H9 (cell line): Measurements from ENCODE around the gene ERAL1. TPM values are rescaled to one million over a fixed set of nuclear protein-coding genes. Genes with fewer than 3 reads are reported as not detected.
"Not testable (repeated sequence)": the region's sequence is repeated elsewhere in the genome, so short reads cannot be mapped to it uniquely, and the experiment has no call there.

ENCODE experiments used
- DNase-seq: peaks from one replicate; pipeline ENCODE4 v3.0.0-alpha.2; 2017
- H2AFZ ChIP-seq: one replicate; pipeline ENCODE4 v1.6.1; 2013; ENCODE audit warnings: mild to moderate bottlenecking, low read length, control low read depth, moderate library complexity
- H2AK5ac ChIP-seq: 2 replicates; pipeline ENCODE4 v1.6.1; 2013; ENCODE audit warnings: low read length, control low read depth, mixed read lengths; ENCODE audit not compliant: insufficient read length
- H2BK120ac ChIP-seq: one replicate; pipeline ENCODE4 v1.6.1; 2013; ENCODE audit warnings: low read depth, mild to moderate bottlenecking, low read length, control low read depth, inconsistent platforms; ENCODE audit not compliant: poor library complexity, severe bottlenecking
- H2BK12ac ChIP-seq: 2 replicates; pipeline ENCODE4 v1.6.1; 2013; ENCODE audit warnings: low read length, control low read depth, mixed read lengths, low read depth; ENCODE audit not compliant: insufficient read length
- H2BK15ac ChIP-seq: 2 replicates; pipeline ENCODE4 v1.6.1; 2013; ENCODE audit warnings: low read depth, low read length, control low read depth
- H2BK20ac ChIP-seq: one replicate; pipeline ENCODE4 v1.6.1; 2013; ENCODE audit warnings: low read depth, mild to moderate bottlenecking, low read length, control low read depth, inconsistent platforms; ENCODE audit not compliant: poor library complexity, severe bottlenecking
- H2BK5ac ChIP-seq: 2 replicates; pipeline ENCODE4 v1.6.1; 2013; ENCODE audit warnings: low read length, control low read depth, mixed read lengths; ENCODE audit not compliant: insufficient read length
- H3K14ac ChIP-seq: 2 replicates; pipeline ENCODE4 v1.6.1; 2013; ENCODE audit warnings: low read length, control low read depth; ENCODE audit not compliant: insufficient read depth
- H3K18ac ChIP-seq: 2 replicates; pipeline ENCODE4 v1.6.1; 2013; ENCODE audit warnings: low read depth, mild to moderate bottlenecking, mixed read lengths, low read length, control low read depth; ENCODE audit not compliant: insufficient read length
- H3K23ac ChIP-seq: 2 replicates; pipeline ENCODE4 v1.6.1; 2013; ENCODE audit warnings: low read length, control low read depth, mixed read lengths, low read depth; ENCODE audit not compliant: insufficient read length
- H3K23me2 ChIP-seq: 2 replicates; pipeline ENCODE4 v1.6.1; 2013; ENCODE audit warnings: low read depth, mild to moderate bottlenecking, mixed read lengths, low read length, control low read depth; ENCODE audit not compliant: insufficient read length, poor library complexity, severe bottlenecking
- H3K27ac ChIP-seq: 2 replicates; pipeline ENCODE4 v1.5.1; 2013; ENCODE audit warnings: low read length, control low read depth, mixed read lengths, low read depth; ENCODE audit not compliant: insufficient read length
- H3K27me3 ChIP-seq: 2 replicates; pipeline ENCODE4 v1.6.1; 2013; ENCODE audit warnings: low read length, control low read depth, inconsistent platforms; ENCODE audit not compliant: insufficient read depth
- H3K4ac ChIP-seq: 2 replicates; pipeline ENCODE4 v1.6.1; 2013; ENCODE audit warnings: low read depth, mild to moderate bottlenecking, control low read depth, inconsistent platforms, low read length, moderate library complexity
- H3K4me1 ChIP-seq: 2 replicates; pipeline ENCODE4 v1.6.1; 2013; ENCODE audit warnings: low read length, control low read depth, inconsistent platforms; ENCODE audit not compliant: insufficient read depth
- H3K4me2 ChIP-seq: 2 replicates; pipeline ENCODE4 v1.6.1; 2013; ENCODE audit warnings: low read length, control low read depth, mixed read lengths; ENCODE audit not compliant: insufficient read length, insufficient read depth
- H3K56ac ChIP-seq: 2 replicates; pipeline ENCODE4 v1.6.1; 2013; ENCODE audit warnings: low read depth, mild to moderate bottlenecking, mixed read lengths, low read length, control low read depth; ENCODE audit not compliant: insufficient read length
- H3K79me1 ChIP-seq: 2 replicates; pipeline ENCODE4 v1.6.1; 2013; ENCODE audit warnings: low read depth, mild to moderate bottlenecking, moderate library complexity, low read length, control low read depth, inconsistent platforms; ENCODE audit not compliant: insufficient read depth, poor library complexity, severe bottlenecking
- H3K79me2 ChIP-seq: 2 replicates; pipeline ENCODE4 v1.6.1; 2013; ENCODE audit warnings: low read length, control low read depth, inconsistent platforms; ENCODE audit not compliant: insufficient read depth
- H3K9ac ChIP-seq: 2 replicates; pipeline ENCODE4 v1.6.1; 2013; ENCODE audit warnings: low read length, control low read depth, mixed read lengths; ENCODE audit not compliant: insufficient read length; ENCODE audit errors: extremely low read depth
- H3K9me3 ChIP-seq: one replicate; pipeline ENCODE4 v1.6.1; 2013; ENCODE audit warnings: low read depth, low read length, inconsistent platforms; ENCODE audit not compliant: control insufficient read depth
- H3T11ph ChIP-seq: one replicate; pipeline ENCODE4 v1.6.1; 2013; ENCODE audit warnings: mild to moderate bottlenecking, low read length, control low read depth, inconsistent platforms
- H4K20me1 ChIP-seq: one replicate; pipeline ENCODE4 v1.6.1; 2013; ENCODE audit not compliant: control insufficient read depth, insufficient read length, insufficient read depth
- H4K5ac ChIP-seq: 2 replicates; pipeline ENCODE4 v1.6.1; 2013; ENCODE audit warnings: low read depth, mild to moderate bottlenecking, mixed read lengths, low read length, control low read depth; ENCODE audit not compliant: insufficient read length
- H4K8ac ChIP-seq: replicated peaks from 2 replicates; pipeline ENCODE4 v1.6.1; 2013; ENCODE audit warnings: low read length, control low read depth, mixed read lengths, low read depth; ENCODE audit not compliant: insufficient read length
- H4K91ac ChIP-seq: 2 replicates; pipeline ENCODE4 v1.6.1; 2013; ENCODE audit warnings: low read depth, mild to moderate bottlenecking, moderate library complexity, mixed read lengths, low read length, control low read depth; ENCODE audit not compliant: insufficient read length
- H3K27ac Mint-ChIP-seq, 3 experiments: 2 replicates in 2 of 3; 3 replicates in 1 of 3; pipeline ENCODE4 v1.8.0; 2020 to 2021; ENCODE audit warnings: mixed read lengths in 3 of 3, mild to moderate bottlenecking in 1 of 3, moderate library complexity in 1 of 3
- H3K27me3 Mint-ChIP-seq: 2 replicates; pipeline ENCODE4 v1.8.0; 2021; ENCODE audit warnings: low read depth, mild to moderate bottlenecking, moderate library complexity, mixed read lengths
- H3K36me3 Mint-ChIP-seq, 3 experiments: 2 replicates in 2 of 3; 3 replicates in 1 of 3; pipeline ENCODE4 v1.8.0; 2020 to 2021; ENCODE audit warnings: low read depth in 3 of 3, mixed read lengths in 3 of 3; ENCODE audit not compliant: insufficient read depth in 1 of 3
- H3K4me1 Mint-ChIP-seq, 2 experiments: 2 replicates each; pipeline ENCODE4 v1.8.0; 2020; ENCODE audit warnings: mixed read lengths in 2 of 2
- H3K4me3 Mint-ChIP-seq, 2 experiments: 2 replicates in 1 of 2; 3 replicates in 1 of 2; pipeline ENCODE4 v1.8.0; 2020 to 2021; ENCODE audit warnings: mild to moderate bottlenecking in 2 of 2, mixed read lengths in 2 of 2, moderate library complexity in 1 of 2
- H3K9me3 Mint-ChIP-seq, 2 experiments: 2 replicates in 1 of 2; 3 replicates in 1 of 2; pipeline ENCODE4 v1.8.0; 2020; ENCODE audit warnings: mild to moderate bottlenecking in 2 of 2, mixed read lengths in 2 of 2, moderate library complexity in 1 of 2
- CTCF ChIP-seq: fragments of 200-600 bp; sonication (generic); conservative IDR thresholded peaks from 3 replicates; pipeline ENCODE4 v1.8.0; 2021; ENCODE audit warnings: antibody characterized with exemption, mild to moderate bottlenecking
- WGBS: extraction: QIAGEN DNeasy Blood & Tissue Kit; methylation state at CpG from one replicate; pipeline ENCODE4 v1.1.7; 2013; ENCODE audit warnings: missing lambda C conversion rate, low lambda C conversion rate, mixed read lengths; ENCODE audit not compliant: insufficient read length; ENCODE audit errors: extremely low coverage; 5-methylcytosine and 5-hydroxymethylcytosine counted together
- total RNA-seq: library from RNA; stranded (reverse); gene quantifications from 2 replicates; pipeline ENCODE4 v1.2.1, GENCODE V29; 2021

ERAL1 gene
- total RNA-seq, 1 experiment from 2014 or later = 67.8 TPM

GRCh38 chr17:28848667-28849066, 6.1 kb upstream of the ERAL1 start:
- not testable (repeated sequence) for H3K4me1 ChIP-seq, H3K9me3 Mint-ChIP-seq, H2BK12ac ChIP-seq, H3K27ac ChIP-seq, H3K36me3 Mint-ChIP-seq, H3K79me2 ChIP-seq, H2BK20ac ChIP-seq, H4K8ac ChIP-seq, H3K9me3 ChIP-seq, H3K4me3 Mint-ChIP-seq, H3K4me1 Mint-ChIP-seq, H3K14ac ChIP-seq, H2BK5ac ChIP-seq, H3K27me3 Mint-ChIP-seq, H3K27me3 ChIP-seq, H2AK5ac ChIP-seq, H4K91ac ChIP-seq, H2BK120ac ChIP-seq, H3T11ph ChIP-seq, H3K56ac ChIP-seq, H3K23me2 ChIP-seq, H4K20me1 ChIP-seq, H3K18ac ChIP-seq, H3K79me1 ChIP-seq, H3K4ac ChIP-seq, H2AFZ ChIP-seq, H3K27ac Mint-ChIP-seq, H3K23ac ChIP-seq, H2BK15ac ChIP-seq, H3K9ac ChIP-seq, H4K5ac ChIP-seq, H3K4me2 ChIP-seq
- TF ChIP-seq CTCF = peak; percentile 80
- no CpG with 5 or more reads among the region's 15 CpGs for WGBS
- peak; percentile 62 for DNase-seq
